Measurements from ENCODE around the gene TDRD10. TPM values are rescaled to one million over a fixed set of nuclear protein-coding genes. Genes with fewer than 3 reads are reported as not detected.

The TDRD10 gene
- total RNA-seq, 1 experiment from 2014 or later: not detected

GRCh38 chr1:154453574-154454352 lies 48.3 kb upstream of the TDRD10 start:
- Histone ChIP-seq H3K9me2 (replicated peaks; ENCODE audit: low read length) (no peaks in the 10 kb centered on the region), H3K79me2 (ENCODE audit: low read length) (no peaks in the 10 kb centered on the region), H3K36me3 (ENCODE audit: low read depth, low read length) (peaks cover 7% of the 10 kb centered on the region; the same call in 1 of the 2 replicates), H3F3A (ENCODE audit: low read length, unreplicated experiment) (no peaks in the 10 kb centered on the region), H3K27me3 (ENCODE audit: low read length) (no peaks in the 10 kb centered on the region), H3K4me1 (ENCODE audit: insufficient read depth, low read length) (peaks cover 7% of the 10 kb centered on the region), H3K9me3 (ENCODE audit: low read length) (no peaks in the 10 kb centered on the region), H3K9ac (ENCODE audit: low read length) (no peak overlapping the region), H3K27ac (ENCODE audit: low read length) (no peak overlapping the region), H3K4me3 (ENCODE audit: low read length) (no peak overlapping the region), H2AFZ (ENCODE audit: low read length) (no peak overlapping the region), H4K20me1 (ENCODE audit: low read length) (no peaks in the 10 kb centered on the region), H3K4me2 (ENCODE audit: low read length) (no peak overlapping the region)
- ChIA-PET CTCF (no interaction called here), POLR2A (ENCODE audit: unreplicated experiment) (no interaction called here)
- DNase-seq (peak; percentile 31), ATAC-seq (peak; percentile 53)
- no TSS peak for BruUV-seq (replicated peaks)
- TF ChIP-seq CTCF (conservative IDR thresholded peaks at IDR 0.05; ENCODE audit: low read depth, low read length): no peak
- TF ChIP-seq EZH2 (IDR thresholded peaks at IDR 0.05; ENCODE audit: low read length, unreplicated experiment): no peak
- intact Hi-C loops (cut with micrococcal nuclease): no loop called here

GRCh38 chr1:154454386-154455120 lies 47.5 kb upstream of the TDRD10 start:
- H3K4me2 ChIP-seq (ENCODE audit: low read length): no peak overlapping the region
- H3K27ac ChIP-seq (ENCODE audit: low read length): no peak overlapping the region
- CTCF ChIA-PET: no interaction called here

More at GRCh38 chr1:154454386-154455120, 47.5 kb upstream of the TDRD10 start:
- H3K9me3 ChIP-seq (ENCODE audit: low read length): no peaks in the 10 kb centered on the region
- H3K36me3 ChIP-seq (ENCODE audit: low read depth, low read length): peaks cover 7% of the 10 kb centered on the region; the same call in 1 of the 2 replicates
- BruUV-seq (replicated peaks): no TSS peak
- DNase-seq: no peak
- no peaks in the 10 kb centered on the region for H3K27me3 ChIP-seq (ENCODE audit: low read length)
- intact Hi-C loops (cut with micrococcal nuclease): no loop called here
- no peak overlapping the region for H3K9ac ChIP-seq (ENCODE audit: low read length)
- no peak overlapping the region for H2AFZ ChIP-seq (ENCODE audit: low read length)
- TF ChIP-seq CTCF (conservative IDR thresholded peaks at IDR 0.05; ENCODE audit: low read depth, low read length) (no peak), EZH2phosphoT487 (IDR thresholded peaks at IDR 0.05; ENCODE audit: borderline replicate concordance, low read length) (no peak), EZH2 (IDR thresholded peaks at IDR 0.05; ENCODE audit: low read length, unreplicated experiment) (no peak)
- H3F3A ChIP-seq (ENCODE audit: low read length, unreplicated experiment): no peaks in the 10 kb centered on the region
- no peak overlapping the region for H3K4me3 ChIP-seq (ENCODE audit: low read length)
- no peaks in the 10 kb centered on the region for H3K9me2 ChIP-seq (replicated peaks; ENCODE audit: low read length)
- no peak for ATAC-seq
- peaks cover 7% of the 10 kb centered on the region for H3K4me1 ChIP-seq (ENCODE audit: insufficient read depth, low read length)
- POLR2A ChIA-PET (ENCODE audit: unreplicated experiment): no interaction called here
- H4K20me1 ChIP-seq (ENCODE audit: low read length): no peaks in the 10 kb centered on the region
- H3K79me2 ChIP-seq (ENCODE audit: low read length): no peaks in the 10 kb centered on the region
